Inflammatory macrophage (primary cell): ENCODE data around the gene IL10RB.
A peak's percentile ranks its signal among the peaks of the same experiment; 100 is the strongest.
"Not testable (repeated sequence)": the region's sequence is repeated elsewhere in the genome, so short reads cannot be mapped to it uniquely, and the experiment has no call there.

ENCODE experiments used
- DNase-seq, 2 donors: peaks; one replicate each; pipeline ENCODE4 v3.0.0-alpha.2; 2020 to 2022

Gene IL10RB

DNA sequence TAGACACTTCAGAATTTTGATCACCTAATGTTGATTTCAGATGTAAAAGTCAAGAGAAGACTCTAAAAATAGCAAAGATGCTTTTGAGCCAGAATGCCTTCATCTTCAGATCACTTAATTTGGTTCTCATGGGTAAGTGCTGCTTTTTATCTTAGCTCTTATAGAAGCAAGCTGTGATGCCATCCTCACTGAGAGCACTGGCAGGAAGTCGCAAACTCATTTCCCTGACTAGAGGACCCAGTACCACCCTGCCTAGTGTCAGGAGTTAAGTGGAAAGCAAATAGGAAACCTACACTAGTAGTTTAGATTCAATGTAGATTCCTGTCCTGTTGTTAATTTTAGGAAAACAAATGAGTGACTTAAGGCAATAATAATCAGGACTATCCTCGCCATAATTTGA is 24.3 kb upstream of the IL10RB start:
- DNase-seq, result no peak

DNA sequence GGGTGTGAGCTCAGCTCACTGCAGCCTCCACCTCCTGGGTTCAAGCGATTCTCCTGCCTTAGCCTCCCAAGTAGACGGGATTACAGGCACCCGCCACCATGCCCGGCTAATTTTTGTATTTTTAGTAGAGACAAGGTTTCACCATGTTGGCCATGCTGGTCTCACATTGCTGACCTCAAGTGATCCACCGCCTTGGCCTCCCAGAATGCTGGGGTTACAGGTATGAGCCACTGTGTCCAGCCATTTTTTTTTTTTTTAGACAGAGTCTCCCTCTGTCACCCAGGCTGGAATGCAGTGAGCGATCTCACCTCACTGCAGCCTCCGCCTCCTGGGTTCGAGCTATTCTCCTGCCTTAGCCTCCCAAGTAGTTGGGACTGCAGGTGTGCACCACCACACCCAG is 23.3 kb upstream of the IL10RB start:
- DNase-seq, result not testable (repeated sequence)

DNA sequence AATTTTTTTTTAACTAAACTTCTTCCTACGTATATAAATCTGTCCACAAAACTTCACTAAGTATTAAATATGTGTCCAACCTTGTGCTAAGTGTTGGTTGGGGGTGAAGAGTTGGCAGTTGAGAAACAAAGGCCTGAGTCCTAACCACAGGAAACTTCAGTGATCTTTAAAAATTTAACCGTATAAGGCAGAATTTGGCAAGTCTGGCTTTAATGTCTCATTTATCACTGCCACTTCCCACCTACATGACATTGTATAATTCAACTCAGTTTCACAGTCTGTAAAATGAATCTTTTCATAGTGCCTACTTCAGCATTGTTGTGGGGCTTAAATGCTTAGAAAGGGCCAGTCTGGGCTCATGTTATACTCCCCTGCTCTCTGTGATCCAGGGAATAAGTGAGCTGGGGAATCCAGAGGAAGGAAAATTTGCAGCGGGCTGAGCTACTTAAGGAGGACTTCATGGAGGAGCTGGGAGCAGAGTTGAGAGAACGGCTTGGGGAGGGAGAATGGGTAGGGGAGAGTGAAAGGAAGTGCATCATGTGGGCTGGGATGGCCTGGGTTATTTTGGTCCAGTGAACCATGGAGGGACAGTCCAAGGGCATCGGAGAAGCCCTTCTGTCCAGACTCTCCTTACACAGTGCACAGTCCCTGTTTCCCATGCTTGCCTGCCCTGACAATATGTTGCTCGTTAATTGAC is 21.9 kb upstream of the IL10RB start:
- DNase-seq, result peak in 1 of 2 donors; percentile 19

DNA sequence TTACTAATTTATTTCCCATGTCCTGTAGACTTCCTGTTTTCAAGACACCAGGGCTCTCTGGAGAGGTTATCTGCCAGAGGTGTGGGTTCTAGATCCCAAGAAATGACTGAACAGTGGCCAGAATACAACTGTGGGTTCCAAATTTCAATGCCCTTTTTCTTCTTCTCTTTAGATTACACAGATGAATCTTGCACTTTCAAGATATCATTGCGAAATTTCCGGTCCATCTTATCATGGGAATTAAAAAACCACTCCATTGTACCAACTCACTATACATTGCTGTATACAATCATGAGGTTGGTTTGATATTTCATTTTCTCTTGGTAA is 21.4 kb upstream of the IL10RB start:
- peak in 1 of 2 donors; percentile 43 for DNase-seq

DNA sequence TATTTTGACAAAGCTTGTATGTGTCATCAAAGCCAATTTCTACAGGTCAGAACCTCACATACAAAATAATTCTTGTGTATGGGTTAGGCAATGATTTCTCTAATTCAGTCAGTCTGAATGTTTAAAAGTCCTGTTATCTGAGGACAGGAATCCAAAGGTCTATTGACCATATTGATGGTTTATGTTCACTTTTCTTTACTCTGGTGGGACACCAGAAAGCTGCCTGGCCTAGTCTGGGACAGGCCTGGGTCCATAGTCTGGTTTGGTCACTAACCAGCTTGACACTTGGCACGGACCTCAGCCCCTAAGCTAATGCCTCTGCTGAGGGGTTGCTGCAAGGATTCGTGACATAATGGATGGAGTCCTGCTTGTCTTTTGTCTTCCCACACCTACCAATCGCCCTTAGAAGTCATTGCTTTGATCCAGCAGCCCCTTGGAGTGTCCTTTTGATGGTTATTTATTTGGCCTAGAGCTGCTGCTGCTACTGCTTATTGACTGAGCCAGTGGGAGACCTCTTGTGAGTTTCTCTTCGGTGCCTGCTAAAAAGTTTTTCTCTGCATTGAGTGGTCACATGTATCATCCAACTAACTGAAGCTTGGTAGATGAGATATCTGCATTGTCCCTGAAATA is 20.8 kb upstream of the IL10RB start:
- no peak for DNase-seq

DNA sequence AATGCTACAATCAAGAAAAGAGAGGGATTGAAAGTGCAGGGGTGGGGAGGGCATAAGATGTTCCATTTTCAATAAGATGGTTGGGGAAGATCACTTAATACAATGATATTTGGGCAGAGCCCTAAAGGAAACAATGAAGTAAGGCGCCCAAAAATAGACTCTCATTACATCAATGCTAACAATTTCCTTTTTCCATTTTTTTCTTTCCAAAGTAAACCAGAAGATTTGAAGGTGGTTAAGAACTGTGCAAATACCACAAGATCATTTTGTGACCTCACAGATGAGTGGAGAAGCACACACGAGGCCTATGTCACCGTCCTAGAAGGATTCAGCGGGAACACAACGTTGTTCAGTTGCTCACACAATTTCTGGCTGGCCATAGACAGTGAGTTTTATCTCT is 19.7 kb upstream of the IL10RB start:
- no peak for DNase-seq

DNA sequence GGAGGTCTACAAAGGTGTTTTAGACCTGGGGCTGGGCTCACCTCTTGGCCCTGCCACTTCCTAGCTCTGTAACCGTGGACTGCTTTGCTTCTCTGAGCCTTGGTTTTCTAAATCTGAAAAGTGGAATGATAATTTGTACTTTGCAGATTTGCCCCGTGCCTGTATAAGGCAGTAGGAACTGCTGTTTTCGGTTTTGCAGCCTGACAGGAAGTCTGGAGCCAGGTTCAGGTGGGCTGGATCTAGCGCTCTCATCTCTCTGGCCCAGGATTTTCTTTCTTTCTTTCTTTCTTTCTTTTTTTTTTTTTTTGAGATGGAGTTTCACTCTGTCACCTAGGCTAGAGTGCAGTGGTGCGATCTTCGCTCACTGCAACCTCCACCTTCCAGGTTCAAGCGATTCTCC is 19.2 kb upstream of the IL10RB start:
- DNase-seq, result no peak

DNA sequence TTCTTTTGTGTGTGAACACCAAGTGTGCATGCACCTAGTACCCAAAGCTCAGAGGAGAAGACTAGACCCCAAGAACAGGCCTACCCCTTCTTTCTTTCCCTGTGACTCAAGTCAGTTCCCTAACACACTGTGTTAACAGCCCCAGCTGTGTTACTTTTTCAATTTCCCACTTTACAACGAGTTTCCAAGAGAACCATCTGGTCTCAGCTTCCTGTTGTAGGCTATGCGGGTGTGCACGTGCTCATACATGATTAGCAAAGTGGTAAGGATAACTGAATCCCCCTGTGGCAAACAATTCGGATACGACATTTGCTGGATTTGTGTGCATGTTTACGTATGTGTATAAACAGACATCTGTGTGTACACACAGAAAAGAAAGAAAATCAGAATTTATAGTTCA is 18.6 kb upstream of the IL10RB start:
- no peak for DNase-seq

DNA sequence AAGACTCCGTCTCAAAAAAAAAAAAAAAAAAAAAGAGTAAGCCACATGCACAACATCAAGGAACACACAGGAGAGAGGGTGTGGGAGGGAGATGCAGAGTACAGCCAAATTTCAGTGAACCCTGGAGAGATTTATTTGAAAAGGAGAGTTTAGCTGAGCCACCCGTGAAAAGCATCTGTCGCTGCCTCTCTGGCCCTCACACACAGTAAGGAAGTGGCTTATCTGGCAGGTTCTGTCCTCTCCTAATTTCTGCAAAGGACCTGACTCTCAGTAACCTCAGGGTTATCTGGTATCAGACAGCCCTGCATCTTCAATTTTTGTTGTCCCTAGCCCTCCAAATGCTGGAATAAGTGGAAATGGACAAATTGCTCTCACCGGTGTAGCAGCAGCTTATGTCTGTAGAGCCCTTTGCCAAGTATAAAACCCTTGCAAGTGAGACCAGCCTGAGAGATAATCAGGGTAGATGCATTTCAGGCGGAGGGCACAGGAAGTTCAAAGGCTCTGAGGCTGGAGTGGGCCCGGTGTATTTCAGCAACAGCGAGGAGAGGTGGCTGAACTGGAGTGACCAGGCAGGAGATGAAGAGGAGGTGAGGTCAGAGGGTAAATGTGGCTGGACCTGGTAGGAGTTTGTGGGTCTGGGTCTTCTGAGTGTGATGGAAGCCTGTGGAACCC is 16.7 kb upstream of the IL10RB start:
- DNase-seq, result no peak

DNA sequence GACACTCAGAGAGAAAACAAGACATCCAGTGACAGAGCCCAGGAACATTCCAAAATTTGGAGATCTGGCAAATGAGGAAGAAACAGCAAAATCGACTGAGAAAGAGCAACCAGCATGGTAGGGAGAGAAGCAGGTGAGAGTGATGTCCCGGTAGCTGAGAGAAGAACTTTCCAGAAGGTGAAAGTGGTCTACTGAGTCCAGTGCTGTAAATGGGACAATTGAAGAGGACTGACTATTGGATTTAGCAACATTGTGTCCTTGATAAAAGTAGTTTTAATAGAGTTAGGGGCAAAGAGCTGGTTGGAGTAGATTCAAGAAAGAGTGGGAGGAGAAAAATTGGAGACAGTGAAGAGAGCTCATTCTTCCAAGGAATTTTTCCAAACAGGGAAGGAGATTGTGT is 15.0 kb upstream of the IL10RB start:
- no peak for DNase-seq

DNA sequence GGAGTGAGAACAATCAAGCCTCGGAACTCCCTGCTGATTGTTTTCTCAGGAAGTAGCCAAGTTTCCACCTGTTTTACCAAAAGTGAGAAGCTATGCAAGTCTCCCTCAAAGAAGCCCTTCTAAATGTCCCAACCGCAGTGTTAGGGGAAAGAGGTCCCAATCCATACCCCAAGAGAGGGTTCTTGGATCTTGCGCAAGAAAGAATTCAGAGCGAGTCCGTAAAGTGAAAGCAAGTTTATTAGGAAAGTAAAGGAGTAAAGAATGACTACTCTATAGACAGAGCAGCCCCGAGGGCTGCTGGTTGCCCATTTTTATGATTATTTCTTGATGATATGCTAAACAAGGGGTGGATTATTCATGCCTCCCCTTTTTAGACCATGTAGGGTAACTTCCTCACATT is 12.8 kb upstream of the IL10RB start:
- not testable (repeated sequence) for DNase-seq

DNA sequence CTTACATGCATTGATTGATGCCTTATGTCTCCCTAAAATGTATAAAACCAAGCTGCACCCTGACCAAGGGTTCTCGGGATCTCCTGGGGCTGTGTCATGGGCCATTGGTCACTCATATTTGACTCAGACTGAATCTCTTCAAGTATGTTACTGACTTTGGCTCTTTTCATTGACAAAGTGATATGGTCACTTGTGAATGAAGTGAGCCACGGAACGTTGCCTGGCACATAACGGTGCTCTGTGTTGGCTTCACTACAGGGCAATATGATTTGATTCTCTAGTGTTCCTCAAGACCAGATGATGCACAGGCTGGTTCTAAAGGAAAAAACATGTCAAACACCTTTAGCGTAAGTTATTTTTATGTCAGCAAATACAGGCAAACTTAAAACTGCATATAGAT is 11.4 kb upstream of the IL10RB start:
- no peak for DNase-seq

DNA sequence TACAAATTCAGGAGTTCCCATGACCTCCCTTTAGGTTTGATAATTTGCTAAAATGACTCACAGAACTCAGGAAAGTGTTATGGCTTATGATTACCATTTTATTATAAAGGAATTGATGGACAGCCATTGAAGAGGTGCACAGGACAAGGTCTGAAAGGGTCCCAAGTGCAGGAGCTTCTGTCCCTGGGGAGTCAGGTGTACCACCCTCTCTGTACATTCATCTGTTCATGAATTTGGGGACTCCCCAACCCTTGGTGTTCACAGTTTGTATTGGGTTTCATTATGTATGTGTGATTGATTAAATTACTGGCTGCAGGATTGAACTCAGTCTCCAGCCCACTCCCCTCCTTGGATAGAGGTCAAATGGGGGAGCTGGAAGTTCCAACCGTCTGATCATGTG is 10.8 kb upstream of the IL10RB start:
- DNase-seq, result no peak

DNA sequence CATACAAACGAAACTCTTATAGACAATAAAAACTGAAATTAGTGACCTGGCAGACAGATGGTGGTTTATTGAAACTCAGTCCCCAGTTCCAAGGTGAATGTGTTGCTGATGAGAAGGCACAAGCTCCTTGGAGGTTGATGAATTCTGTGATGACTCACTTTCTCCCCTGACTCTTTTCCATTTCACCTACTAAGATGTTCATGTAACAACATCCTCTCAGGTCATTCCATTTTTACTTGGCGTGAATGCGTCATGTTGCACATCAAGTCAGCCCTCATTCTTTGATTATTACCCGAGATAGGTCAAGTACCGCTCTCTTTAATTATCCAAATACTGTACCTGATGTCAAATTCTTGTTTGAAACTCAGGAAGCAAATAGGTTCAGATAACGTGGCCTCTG is 10.1 kb upstream of the IL10RB start:
- no peak for DNase-seq

DNA sequence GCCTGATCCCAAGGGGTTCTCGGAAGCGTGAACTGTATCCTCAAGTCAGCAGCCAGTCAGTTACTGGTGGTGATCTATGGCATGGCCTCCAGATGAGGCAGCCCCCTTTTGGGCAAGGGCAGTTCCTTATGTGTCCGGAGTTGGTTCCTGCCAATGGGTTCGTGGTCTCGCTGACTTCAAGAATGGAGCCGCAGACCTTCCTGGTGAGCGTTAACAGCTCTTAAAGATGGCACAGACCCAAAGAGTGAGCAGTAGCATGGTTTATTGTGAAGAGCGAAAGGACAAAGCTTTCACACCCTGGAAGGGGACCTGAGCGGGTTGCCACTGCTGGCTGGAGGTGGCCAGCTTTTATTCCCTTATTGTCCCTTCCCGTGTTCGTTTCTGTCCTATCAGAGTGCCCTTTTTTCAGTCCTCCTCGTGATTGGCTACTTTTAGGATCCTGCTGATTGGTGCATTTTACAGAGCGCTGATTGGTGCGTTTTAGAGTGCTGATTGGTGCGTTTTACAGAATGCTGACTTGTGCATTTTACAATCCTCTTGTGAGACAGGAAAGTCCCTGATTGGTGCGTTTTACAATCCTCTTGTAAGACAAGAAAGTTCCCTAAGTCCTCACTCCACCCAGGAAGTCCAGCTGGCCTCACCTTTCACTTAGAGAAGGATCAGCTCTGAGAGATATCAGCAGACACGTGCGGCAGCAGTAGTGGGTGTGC is 8.9 kb upstream of the IL10RB start:
- no peak for DNase-seq

DNA sequence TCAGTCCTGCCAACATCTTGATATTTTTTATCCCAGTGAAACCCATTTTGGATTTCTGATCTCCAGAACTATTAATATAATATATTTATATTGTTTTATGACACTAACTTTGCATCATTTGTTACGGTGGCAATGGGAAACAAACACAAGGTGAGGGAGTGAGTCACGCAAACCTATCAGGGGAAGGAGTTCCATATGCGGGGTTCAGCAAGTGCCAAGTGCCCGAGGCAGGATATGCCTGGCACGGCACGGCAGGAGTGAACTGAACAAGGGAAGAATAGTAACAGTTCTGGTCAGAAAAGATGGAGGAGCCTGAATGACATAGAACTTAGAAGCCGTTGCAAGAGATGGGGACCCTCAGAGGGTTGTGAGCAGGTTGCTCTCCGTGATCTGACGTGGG is 7.7 kb upstream of the IL10RB start:
- DNase-seq, result no peak

DNA sequence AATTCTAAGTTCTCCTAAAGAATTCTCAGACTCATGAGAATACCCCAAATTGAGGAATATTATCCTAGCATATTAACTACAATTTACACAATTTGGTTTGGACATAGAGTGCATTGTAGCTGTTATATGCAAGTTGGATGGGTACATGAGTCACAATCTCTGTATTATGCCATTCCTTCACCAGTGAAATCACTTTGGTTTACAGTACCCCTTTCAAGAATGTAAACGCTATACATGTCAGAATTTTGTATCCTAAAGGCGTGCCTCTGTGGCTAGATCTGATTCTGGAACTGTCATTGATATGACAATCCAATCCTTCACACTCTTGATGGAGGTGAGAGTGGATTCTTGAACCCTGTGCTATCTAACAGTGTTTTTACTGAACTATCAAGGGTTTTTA is 6.7 kb upstream of the IL10RB start:
- DNase-seq, result peak; percentile 17 to 29

DNA sequence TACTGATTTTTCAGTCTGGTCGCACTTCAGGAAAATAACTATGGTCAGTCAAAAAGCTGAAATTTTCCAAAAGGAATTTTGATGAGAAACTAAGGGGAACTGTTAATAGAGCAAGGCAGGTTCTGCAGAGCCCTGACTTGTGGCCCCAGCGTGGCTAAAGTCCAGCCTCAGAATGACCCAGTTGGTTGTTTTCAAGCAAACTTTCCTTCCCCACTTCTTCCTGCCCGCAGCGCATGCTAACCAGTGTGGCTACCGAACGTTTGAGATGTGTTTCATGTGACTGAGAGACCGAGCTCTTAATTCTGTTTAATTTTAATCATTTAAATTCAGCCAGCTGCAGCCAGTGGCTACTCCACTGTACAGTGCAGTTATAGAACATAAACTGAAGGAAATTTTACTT is 6.2 kb upstream of the IL10RB start:
- DNase-seq, result peak; percentile 19 to 54

DNA sequence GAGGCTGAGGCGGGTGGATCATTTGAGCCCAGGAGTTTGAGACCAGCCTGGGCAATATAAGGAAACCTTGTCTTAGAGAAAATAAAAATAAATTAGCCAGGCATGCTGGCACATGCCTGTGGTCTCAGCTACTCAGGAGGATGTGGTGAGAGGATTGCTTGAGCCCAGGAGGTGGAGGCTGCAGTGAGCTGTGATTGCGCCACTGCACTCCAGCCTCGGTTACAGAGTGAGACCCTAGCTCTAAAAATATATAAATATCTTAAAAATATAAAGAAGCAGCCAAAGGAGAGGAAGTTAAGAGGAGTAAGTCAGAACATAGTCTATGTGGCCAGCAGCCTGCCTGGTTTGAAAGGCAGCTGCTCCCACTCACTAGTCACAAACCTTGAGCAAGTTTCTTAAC is 4.5 kb upstream of the IL10RB start:
- peak; percentile 65 to 74 for DNase-seq

DNA sequence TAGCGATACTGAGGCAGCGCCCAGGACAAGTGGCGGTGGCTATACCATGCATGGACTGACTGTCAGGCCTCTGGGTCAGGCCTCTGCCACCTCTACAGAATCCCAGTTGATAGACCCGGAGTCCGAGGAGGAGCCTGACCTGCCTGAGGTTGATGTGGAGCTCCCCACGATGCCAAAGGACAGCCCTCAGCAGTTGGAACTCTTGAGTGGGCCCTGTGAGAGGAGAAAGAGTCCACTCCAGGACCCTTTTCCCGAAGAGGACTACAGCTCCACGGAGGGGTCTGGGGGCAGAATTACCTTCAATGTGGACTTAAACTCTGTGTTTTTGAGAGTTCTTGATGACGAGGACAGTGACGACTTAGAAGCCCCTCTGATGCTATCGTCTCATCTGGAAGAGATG is 3.2 kb upstream of the IL10RB start:
- no peak for DNase-seq

DNA sequence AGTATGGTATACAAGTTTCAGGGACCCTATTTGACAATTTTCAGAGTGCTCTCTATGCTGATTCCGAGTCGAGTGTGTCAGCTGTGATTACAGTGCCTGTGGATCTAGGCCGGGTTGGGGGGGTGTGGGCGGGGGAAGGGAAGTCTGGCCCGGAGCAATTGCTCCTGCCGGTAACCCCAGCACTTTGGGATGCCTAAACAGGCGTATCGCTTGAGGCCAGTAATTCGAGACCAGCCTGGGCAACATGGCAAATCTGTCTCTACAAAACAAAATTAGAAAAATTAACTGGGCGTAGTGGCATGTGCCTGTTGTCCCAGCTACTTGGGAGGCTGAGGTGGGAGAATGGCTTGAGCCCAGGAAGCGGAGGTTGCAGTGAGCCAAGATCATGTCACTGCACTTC is 1.6 kb upstream of the IL10RB start:
- DNase-seq, result no peak

DNA sequence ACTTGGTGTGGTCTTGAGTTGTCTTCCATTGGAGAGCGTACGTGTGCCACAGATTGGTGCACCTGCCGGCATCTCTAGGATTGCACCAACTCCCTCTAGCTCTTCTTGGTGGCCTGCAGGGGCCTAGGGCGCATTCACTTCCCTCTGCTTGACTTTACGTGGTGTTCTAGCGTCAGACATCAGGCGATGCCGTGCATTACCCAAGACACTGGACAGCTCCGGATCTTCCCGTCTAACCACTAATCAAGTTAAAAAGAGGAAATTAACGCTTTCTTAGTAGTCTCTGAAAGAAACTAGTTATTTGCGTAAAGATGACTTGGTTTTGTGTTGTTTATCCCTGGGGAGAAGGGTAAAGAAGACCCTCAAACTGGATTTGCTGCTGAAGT is 510 bp upstream of the IL10RB start:
- DNase-seq, result peak; percentile 96 to 97

DNA sequence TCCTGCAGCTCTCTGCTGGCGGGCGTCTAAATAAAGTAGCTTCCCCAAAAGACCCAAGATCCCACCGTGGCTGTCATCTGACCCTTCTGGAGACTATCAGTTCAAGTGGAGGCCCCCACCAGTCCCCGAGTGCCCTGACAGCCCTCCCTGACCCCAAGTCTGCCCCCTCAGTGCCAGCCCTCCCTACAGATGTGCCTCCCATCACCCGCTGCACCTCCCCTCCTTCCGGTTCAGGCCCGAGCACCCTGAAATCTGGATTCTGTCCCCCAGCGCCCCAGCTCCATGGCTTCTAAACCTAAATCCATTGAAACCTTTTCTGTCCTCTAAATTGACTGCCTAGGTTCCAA is 595 bp downstream of the IL10RB start:
- DNase-seq, result no peak

DNA sequence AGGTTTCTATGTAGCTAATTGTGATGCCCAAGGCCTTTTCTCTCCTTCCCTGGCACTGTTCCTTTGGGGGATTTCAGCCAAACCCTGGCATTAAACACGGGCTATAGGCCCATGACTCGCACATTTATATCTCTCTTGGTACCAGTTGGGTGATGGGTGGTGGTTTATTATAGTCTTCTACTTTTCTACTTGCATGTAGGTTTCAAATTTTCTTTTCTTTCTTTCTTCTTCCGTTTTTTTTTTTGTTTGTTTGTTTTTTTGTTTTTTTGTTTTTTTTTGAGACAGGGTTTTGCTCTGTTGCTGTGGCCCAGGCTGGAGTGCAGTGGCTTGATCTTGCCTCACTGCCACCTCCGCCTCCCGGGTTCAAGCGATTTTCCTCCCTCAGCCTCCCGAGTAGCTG is 1.1 kb downstream of the IL10RB start:
- no peak for DNase-seq
